Keratinocyte (primary cell): ENCODE measurements around the gene UBXN2A. TPM values are rescaled to one million over a fixed set of nuclear protein-coding genes. Genes with fewer than 3 reads are reported as not detected.
A peak's percentile ranks its signal among the peaks of the same experiment; 100 is the strongest.

Source experiments
- DNase-seq: peaks from one replicate; pipeline ENCODE4 v3.0.0-alpha.2; 2011; ENCODE audit warnings: low read depth, missing footprints, low spot score
- FAIRE-seq: peaks from 2 replicates; lab custom pipeline; 2011; peaks lifted over from hg19 to GRCh38; lab: Jason Lieb, UNC
- H2AFZ ChIP-seq: 2 replicates; pipeline ENCODE4 v1.6.0; 2012; ENCODE audit warnings: low read length, control low read depth, inconsistent platforms; ENCODE audit not compliant: control insufficient read depth
- H3K27ac ChIP-seq: 2 replicates; pipeline ENCODE4 v1.5.1; 2011; ENCODE audit warnings: low read length; ENCODE audit not compliant: control insufficient read depth, insufficient read depth
- H3K27me3 ChIP-seq: 3 replicates; pipeline ENCODE4 v1.6.0; 2011; ENCODE audit warnings: low read length; ENCODE audit not compliant: control insufficient read depth, insufficient read depth; ENCODE audit errors: extremely low read depth
- H3K36me3 ChIP-seq, 2 experiments: 2 replicates in 1 of 2; 3 replicates in 1 of 2; pipeline ENCODE4 v1.5.1; 2011; ENCODE audit warnings: low read length in 2 of 2, mild to moderate bottlenecking in 1 of 2; ENCODE audit not compliant: control insufficient read depth in 2 of 2, insufficient read depth in 2 of 2; ENCODE audit errors: extremely low read depth in 1 of 2
- H3K4me1 ChIP-seq: 3 replicates; pipeline ENCODE4 v1.5.1; 2011; ENCODE audit warnings: low read length; ENCODE audit not compliant: control insufficient read depth, insufficient read depth; ENCODE audit errors: extremely low read depth
- H3K4me2 ChIP-seq: 3 replicates; pipeline ENCODE4 v1.6.0; 2011; ENCODE audit warnings: low read depth, low read length; ENCODE audit not compliant: control insufficient read depth, insufficient read depth; ENCODE audit errors: extremely low read depth
- H3K4me3 ChIP-seq, 3 experiments: fragments of 200-600 bp in 1 of 3; sonication (generic) in 1 of 3; 2 replicates in 2 of 3; 3 replicates in 1 of 3; pipeline ENCODE4 v1.5.1; 2011 to 2016; ENCODE audit warnings: low read length in 3 of 3, mild to moderate bottlenecking in 3 of 3, control low read depth in 2 of 3, inconsistent platforms in 1 of 3, low read depth in 1 of 3, mixed read lengths in 1 of 3, mixed run types in 1 of 3, moderate library complexity in 1 of 3; ENCODE audit not compliant: control insufficient read depth in 2 of 3, insufficient read depth in 2 of 3; ENCODE audit errors: extremely low read depth in 1 of 3
- H3K79me2 ChIP-seq: 2 replicates; pipeline ENCODE4 v1.6.0; 2012; ENCODE audit warnings: low read length; ENCODE audit not compliant: control insufficient read depth, insufficient read depth
- H3K9ac ChIP-seq: 3 replicates; pipeline ENCODE4 v1.6.0; 2011; ENCODE audit warnings: low read length; ENCODE audit not compliant: control insufficient read depth, insufficient read depth; ENCODE audit errors: extremely low read depth
- H3K9me1 ChIP-seq: 3 replicates; pipeline ENCODE4 v1.6.0; 2011; ENCODE audit warnings: low read length; ENCODE audit not compliant: control insufficient read depth, insufficient read depth; ENCODE audit errors: extremely low read depth
- H3K9me3 ChIP-seq: 2 replicates; pipeline ENCODE4 v1.5.1; 2012; ENCODE audit warnings: low read depth, low read length; ENCODE audit not compliant: control insufficient read depth
- H4K20me1 ChIP-seq: 3 replicates; pipeline ENCODE4 v1.6.0; 2011; ENCODE audit warnings: low read length; ENCODE audit not compliant: control insufficient read depth, insufficient read depth; ENCODE audit errors: extremely low read depth
- CTCF ChIP-seq, 3 experiments: IDR thresholded peaks in 1 of 3; conservative IDR thresholded peaks in 1 of 3; optimal IDR thresholded peaks in 1 of 3; 2 replicates in 2 of 3; 3 replicates in 1 of 3; pipeline versions ENCODE3 to v1.5.1; 2011; ENCODE audit warnings: low read length in 3 of 3, mild to moderate bottlenecking in 3 of 3, moderate library complexity in 2 of 3, control low read depth in 1 of 3, inconsistent platforms in 1 of 3; ENCODE audit not compliant: insufficient read depth in 2 of 3; ENCODE audit errors: extremely low read depth in 1 of 3
- EZH2 ChIP-seq: IDR thresholded peaks from one replicate; pipeline ENCODE4 v1.6.1; 2012; ENCODE audit warnings: inconsistent platforms, mild to moderate bottlenecking, low read length, moderate library complexity
- dilution Hi-C: fragments of 300-500 bp; cut with MboI; formaldehyde crosslinking; loops from one replicate; pipeline ENCODE4 v1.7.0; 2020; ENCODE audit warnings: low sequenced_read_pairs; ENCODE audit not compliant: extremely low pct_ligation_motif_present
- polyA plus RNA-seq, 5 experiments: library from polyadenylated mRNA; depleted of rRNA in 3 of 5; stranded (reverse) in 3 of 5; stranded (forward) in 1 of 5; unstranded in 1 of 5; fragments of >200 nt; gene quantifications; 1 replicate in 1 of 5; 2 replicates in 3 of 5; 3 replicates in 1 of 5; pipeline versions ENCODE4 v1.2.1 to v1.2.3, GENCODE V29; 2011 to 2012; ENCODE audit warnings: missing spikeins in 2 of 5, low read depth in 1 of 5, low replicate concordance in 1 of 5

The UBXN2A gene
- polyA plus RNA-seq, 1 donor (not counting 4 experiments of a cell fraction or from before 2014, with no cell fraction given), result 11.7 TPM

- no peaks in the 10 kb centered on the region for H3K9me3 ChIP-seq
- no peak overlapping the region for H2AFZ ChIP-seq
- H3K4me2 ChIP-seq, result no peak overlapping the region
- DNase-seq, result no peak
- H3K27me3 ChIP-seq, result no peaks in the 10 kb centered on the region
- H3K36me3 ChIP-seq, result peaks cover 0 to 1% of the 10 kb centered on the region in 2 experiments
- no peak overlapping the region for H3K27ac ChIP-seq
- no peak overlapping the region for H3K4me3 ChIP-seq
- H3K9ac ChIP-seq, result no peak overlapping the region
- no peaks in the 10 kb centered on the region for H4K20me1 ChIP-seq
- FAIRE-seq, result no peak
- TF ChIP-seq EZH2 (no peak), CTCF (optimal IDR thresholded peaks at IDR 0.05 in 1 of 3, IDR thresholded peaks at IDR 0.05 in 1 of 3, conservative IDR thresholded peaks at IDR 0.05 in 1 of 3; ENCODE audit: extremely low read depth in 1 of 3, insufficient read depth in 2 of 3, low read length in 3 of 3) (no peak)
- H3K79me2 ChIP-seq, result no peaks in the 10 kb centered on the region
- dilution Hi-C loops, result no loop called here
- no peaks in the 10 kb centered on the region for H3K9me1 ChIP-seq
- peaks cover 1% of the 10 kb centered on the region for H3K4me1 ChIP-seq
These were observed 6.0 kb upstream of the UBXN2A start for GRCh38 chr2:23934259-23934658.

- H3K4me1 ChIP-seq, result peaks cover 13% of the 10 kb centered on the region
- H3K9me3 ChIP-seq, result no peaks in the 10 kb centered on the region
- H3K36me3 ChIP-seq, result no peaks in the 10 kb centered on the region
- dilution Hi-C loops, result no loop called here
- peaks cover 45% of the 10 kb centered on the region for H3K79me2 ChIP-seq
- peak overlapping the region; percentile 89 for H2AFZ ChIP-seq
- H3K27ac ChIP-seq, result peak overlapping the region; percentile 86
- TF ChIP-seq CTCF (optimal IDR thresholded peaks at IDR 0.05 in 1 of 3, IDR thresholded peaks at IDR 0.05 in 1 of 3, conservative IDR thresholded peaks at IDR 0.05 in 1 of 3; ENCODE audit: extremely low read depth in 1 of 3, insufficient read depth in 2 of 3, low read length in 3 of 3), result no peak
- no peak for TF ChIP-seq EZH2
- DNase-seq (no peak), FAIRE-seq (no peak)
- peak overlapping the region; percentile 78 for H3K4me2 ChIP-seq
- H3K9ac ChIP-seq, result peak overlapping the region; percentile 91
- peaks cover 3% of the 10 kb centered on the region for H3K9me1 ChIP-seq
- no peaks in the 10 kb centered on the region for H4K20me1 ChIP-seq
- H3K4me3 ChIP-seq, result peak overlapping the region; percentile 83 to 87 (median 86)
- no peaks in the 10 kb centered on the region for H3K27me3 ChIP-seq
These were observed 706 bp downstream of the UBXN2A start for GRCh38 chr2:23940718-23941620.
